ENCODE results near the gene ZBTB20. TPM values are rescaled to one million over a fixed set of nuclear protein-coding genes. Genes with fewer than 3 reads are reported as not detected.

ZBTB20 gene
- total RNA-seq, 2 donors from 2014 or later: 112 to 120 TPM

DNA sequence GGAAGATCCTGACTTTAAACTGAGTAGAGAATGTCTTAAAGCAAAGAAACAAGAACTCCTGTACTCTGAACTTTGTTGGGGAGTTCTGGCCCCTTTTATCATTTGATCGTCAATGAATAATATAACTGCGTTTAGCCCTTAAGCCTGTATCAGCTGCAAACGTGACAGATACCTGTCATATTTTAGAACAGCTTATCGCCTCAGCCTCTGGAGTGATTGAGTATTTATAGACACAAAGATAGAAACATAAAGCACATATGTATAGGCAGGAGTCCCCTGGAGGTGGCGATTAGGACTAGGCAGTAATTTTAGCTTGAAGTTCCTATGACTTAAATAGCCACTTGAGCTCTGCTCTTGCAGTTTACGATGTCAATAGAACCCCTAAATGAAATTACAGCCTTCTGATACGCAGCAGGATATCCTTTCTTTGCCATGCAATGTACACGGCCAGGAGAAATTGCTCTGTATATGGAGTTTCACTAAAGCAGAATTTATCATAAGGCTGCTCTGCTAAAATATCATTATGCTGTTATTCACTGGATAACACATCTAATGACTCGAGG, 531.5 kb downstream of the ZBTB20 start:
- no peak for DNase-seq (ENCODE audit: low spot score)
- H3K27me3 ChIP-seq (replicated peaks; ENCODE audit: insufficient read depth): no peaks in the 10 kb centered on the region
- ATAC-seq (ENCODE audit: insufficient number of reproducible peaks, low FRiP score, low read depth): no peak

GRCh38 chr3:114609973-114610630, 537.0 kb downstream of the ZBTB20 start:
- H3K4me3 ChIP-seq: no peak overlapping the region
- no peaks in the 10 kb centered on the region for H3K9me3 ChIP-seq
- no peaks in the 10 kb centered on the region for H3K27me3 ChIP-seq (replicated peaks; ENCODE audit: insufficient read depth)
- DNase-seq (ENCODE audit: low spot score): no peak
- no peak for ATAC-seq (ENCODE audit: insufficient number of reproducible peaks, low FRiP score, low read depth)
- no peaks in the 10 kb centered on the region for H3K4me1 ChIP-seq (ENCODE audit: control insufficient read depth in 1 of 2, low read depth in 2 of 2)
- TF ChIP-seq, protein P1, sequence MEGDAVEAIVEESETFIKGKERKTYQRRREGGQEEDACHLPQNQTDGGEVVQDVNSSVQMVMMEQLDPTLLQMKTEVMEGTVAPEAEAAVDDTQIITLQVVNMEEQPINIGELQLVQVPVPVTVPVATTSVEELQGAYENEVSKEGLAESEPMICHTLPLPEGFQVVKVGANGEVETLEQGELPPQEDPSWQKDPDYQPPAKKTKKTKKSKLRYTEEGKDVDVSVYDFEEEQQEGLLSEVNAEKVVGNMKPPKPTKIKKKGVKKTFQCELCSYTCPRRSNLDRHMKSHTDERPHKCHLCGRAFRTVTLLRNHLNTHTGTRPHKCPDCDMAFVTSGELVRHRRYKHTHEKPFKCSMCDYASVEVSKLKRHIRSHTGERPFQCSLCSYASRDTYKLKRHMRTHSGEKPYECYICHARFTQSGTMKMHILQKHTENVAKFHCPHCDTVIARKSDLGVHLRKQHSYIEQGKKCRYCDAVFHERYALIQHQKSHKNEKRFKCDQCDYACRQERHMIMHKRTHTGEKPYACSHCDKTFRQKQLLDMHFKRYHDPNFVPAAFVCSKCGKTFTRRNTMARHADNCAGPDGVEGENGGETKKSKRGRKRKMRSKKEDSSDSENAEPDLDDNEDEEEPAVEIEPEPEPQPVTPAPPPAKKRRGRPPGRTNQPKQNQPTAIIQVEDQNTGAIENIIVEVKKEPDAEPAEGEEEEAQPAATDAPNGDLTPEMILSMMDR (IDR thresholded peaks at IDR 0.05): no peak
- no peak overlapping the region for H3K27ac ChIP-seq
- no peaks in the 10 kb centered on the region for H3K36me3 ChIP-seq

More for the DNA sequence above, 531.5 kb downstream of the ZBTB20 start:
- Histone ChIP-seq H3K27ac (no peak overlapping the region), H3K4me1 (ENCODE audit: control insufficient read depth in 1 of 2, low read depth in 2 of 2) (no peaks in the 10 kb centered on the region), H3K9me3 (no peaks in the 10 kb centered on the region), H3K4me3 (no peak overlapping the region), H3K36me3 (no peaks in the 10 kb centered on the region)
- TF ChIP-seq, protein P1 (IDR thresholded peaks at IDR 0.05): no peak

GRCh38 chr3:114608293-114608692, 538.8 kb downstream of the ZBTB20 start:
- H3K27ac ChIP-seq: no peak overlapping the region
- no peak overlapping the region for H3K4me3 ChIP-seq
- no peak for DNase-seq (ENCODE audit: low spot score)
- TF ChIP-seq, protein P1 (IDR thresholded peaks at IDR 0.05): no peak
- no peaks in the 10 kb centered on the region for H3K4me1 ChIP-seq (ENCODE audit: control insufficient read depth in 1 of 2, low read depth in 2 of 2)
- ATAC-seq (ENCODE audit: insufficient number of reproducible peaks, low FRiP score, low read depth): no peak
- no peaks in the 10 kb centered on the region for H3K27me3 ChIP-seq (replicated peaks; ENCODE audit: insufficient read depth)
- no peaks in the 10 kb centered on the region for H3K36me3 ChIP-seq
- H3K9me3 ChIP-seq: no peaks in the 10 kb centered on the region

- Histone ChIP-seq H3K36me3 (no peaks in the 10 kb centered on the region), H3K4me3 (no peak overlapping the region), H3K27me3 (replicated peaks; ENCODE audit: insufficient read depth) (no peaks in the 10 kb centered on the region), H3K4me1 (ENCODE audit: control insufficient read depth in 1 of 2, low read depth in 2 of 2) (no peaks in the 10 kb centered on the region), H3K9me3 (no peaks in the 10 kb centered on the region), H3K27ac (no peak overlapping the region)
- DNase-seq (ENCODE audit: low spot score) (no peak), ATAC-seq (ENCODE audit: insufficient number of reproducible peaks, low FRiP score, low read depth) (no peak)
- TF ChIP-seq, protein P1 (IDR thresholded peaks at IDR 0.05): no peak
These were observed 540.8 kb downstream of the ZBTB20 start for GRCh38 chr3:114606336-114606735.

- Histone ChIP-seq H3K27ac (no peak overlapping the region), H3K36me3 (no peaks in the 10 kb centered on the region), H3K4me1 (ENCODE audit: control insufficient read depth in 1 of 2, low read depth in 2 of 2) (peaks cover 0 to 18% of the 10 kb centered on the region in 2 donors), H3K4me3 (no peak overlapping the region), H3K27me3 (replicated peaks; ENCODE audit: insufficient read depth) (no peaks in the 10 kb centered on the region), H3K9me3 (no peaks in the 10 kb centered on the region)
- ATAC-seq (ENCODE audit: insufficient number of reproducible peaks, low FRiP score, low read depth): no peak
- TF ChIP-seq, protein P1 (IDR thresholded peaks at IDR 0.05): no peak
- no peak for DNase-seq (ENCODE audit: low spot score)
These were observed 546.5 kb downstream of the ZBTB20 start for GRCh38 chr3:114600571-114600970.
